Neutrophil (primary cell): ENCODE measurements around the gene C5orf24.
"Not testable (repeated sequence)": the region's sequence is repeated elsewhere in the genome, so short reads cannot be mapped to it uniquely, and the experiment has no call there.

Experiments
- H3K27ac ChIP-seq: fragments of 200-600 bp; sonication (generic); 2 replicates; pipeline ENCODE4 v1.5.1; 2016; ENCODE audit warnings: mild to moderate bottlenecking, moderate library complexity
- H3K27me3 ChIP-seq: fragments of 200-600 bp; sonication (generic); 2 replicates; pipeline ENCODE4 v1.6.0; 2016; ENCODE audit warnings: mild to moderate bottlenecking
- H3K36me3 ChIP-seq: fragments of 200-600 bp; sonication (generic); 2 replicates; pipeline ENCODE4 v1.5.1; 2017
- H3K4me1 ChIP-seq, 2 experiments: fragments of 200-600 bp in 1 of 2; sonication (generic) in 1 of 2; 1 replicate in 1 of 2; 2 replicates in 1 of 2; pipeline versions ENCODE4 v1.5.1 to v1.6.1; 2013 to 2016; ENCODE audit warnings: low read depth in 1 of 2, low read length in 1 of 2, mild to moderate bottlenecking in 1 of 2, moderate library complexity in 1 of 2; ENCODE audit not compliant: control insufficient read depth in 1 of 2, insufficient read depth in 1 of 2
- H3K4me3 ChIP-seq, 2 experiments: fragments of 200-600 bp in 1 of 2; sonication (generic) in 1 of 2; 1 replicate in 1 of 2; 2 replicates in 1 of 2; pipeline ENCODE4 v1.5.1; 2013 to 2016; ENCODE audit warnings: low read depth in 1 of 2, low read length in 1 of 2, mild to moderate bottlenecking in 1 of 2, moderate library complexity in 1 of 2
- H3K9me3 ChIP-seq: fragments of 200-600 bp; sonication (generic); 2 replicates; pipeline ENCODE4 v1.5.1; 2016
- CTCF ChIP-seq: fragments of 200-600 bp; sonication (generic); IDR thresholded peaks from 2 replicates; pipeline ENCODE4 v1.5.1; 2016; ENCODE audit warnings: antibody characterized with exemption

Gene C5orf24

GRCh38 chr5:134833340-134834032 lies 12.3 kb upstream of the C5orf24 start:
- H3K9me3 ChIP-seq = no peaks in the 10 kb centered on the region
- no peaks in the 10 kb centered on the region for H3K4me1 ChIP-seq
- no peak overlapping the region for H3K27ac ChIP-seq
- TF ChIP-seq CTCF = no peak
- no peak overlapping the region for H3K4me3 ChIP-seq
- no peaks in the 10 kb centered on the region for H3K27me3 ChIP-seq
- H3K36me3 ChIP-seq = peaks cover 56% of the 10 kb centered on the region

GRCh38 chr5:134835623-134836022 lies 10.1 kb upstream of the C5orf24 start:
- no peak overlapping the region for H3K4me3 ChIP-seq
- no peak overlapping the region for H3K27ac ChIP-seq
- TF ChIP-seq CTCF = no peak
- no peaks in the 10 kb centered on the region for H3K27me3 ChIP-seq
- H3K36me3 ChIP-seq = peaks cover 48% of the 10 kb centered on the region
- no peaks in the 10 kb centered on the region for H3K4me1 ChIP-seq
- no peaks in the 10 kb centered on the region for H3K9me3 ChIP-seq

DNA sequence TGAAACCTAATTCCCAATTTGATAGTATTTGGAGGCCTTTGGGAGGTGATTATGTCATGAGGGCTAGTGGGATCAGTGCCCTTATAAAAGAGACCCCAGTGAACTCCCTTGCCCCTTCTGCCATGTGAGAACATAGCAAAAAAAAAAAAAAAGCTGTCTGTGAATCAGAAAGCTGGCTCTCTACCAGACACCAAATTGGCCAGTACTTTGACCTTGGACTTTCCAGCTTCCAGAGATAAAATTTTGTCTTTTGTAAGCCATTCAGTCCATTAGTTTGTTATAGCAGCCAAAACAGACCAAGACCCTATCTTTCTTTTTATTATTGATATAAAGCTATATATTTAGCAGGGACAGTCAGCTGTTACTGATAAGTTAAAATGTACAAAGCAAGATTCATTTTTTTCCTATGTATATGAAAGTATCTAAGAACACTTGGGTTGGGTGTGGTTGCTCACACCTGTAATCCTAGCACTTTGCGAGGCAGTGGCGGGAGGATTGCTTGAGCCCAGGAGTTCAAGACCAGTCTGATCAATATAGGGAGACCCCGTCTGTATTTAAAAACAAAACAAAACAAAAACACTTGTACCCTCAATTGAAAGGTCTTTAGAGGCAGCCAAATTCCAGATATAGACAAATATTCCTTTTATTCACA lies 8.1 kb upstream of the C5orf24 start:
- Histone ChIP-seq H3K27me3 (no peaks in the 10 kb centered on the region), H3K4me1 (no peaks in the 10 kb centered on the region), H3K36me3 (peaks cover 40% of the 10 kb centered on the region), H3K4me3 (no peak overlapping the region), H3K9me3 (no peaks in the 10 kb centered on the region), H3K27ac (no peak overlapping the region)
- TF ChIP-seq CTCF = no peak

DNA sequence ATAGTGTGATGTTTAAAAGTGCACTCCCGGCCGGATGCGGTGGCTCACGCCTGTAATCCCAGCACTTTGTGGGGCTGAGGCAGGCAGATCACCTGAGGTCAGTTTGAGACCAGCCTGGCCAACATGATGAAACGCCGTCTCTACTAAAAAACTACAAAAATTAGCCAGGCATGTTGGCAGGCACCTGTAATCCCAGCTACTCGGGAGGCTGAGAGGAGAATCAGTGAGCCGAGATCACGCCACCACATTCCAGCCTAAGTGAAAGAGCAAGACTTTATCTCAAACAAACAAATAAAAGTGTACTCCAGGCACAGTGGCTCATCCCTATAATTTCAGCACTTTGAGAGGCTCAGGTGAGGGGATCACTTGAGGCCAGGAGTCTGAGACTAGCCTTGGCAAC lies 7.4 kb upstream of the C5orf24 start:
- H3K36me3 ChIP-seq = peaks cover 34% of the 10 kb centered on the region
- H3K9me3 ChIP-seq, H3K27me3 ChIP-seq, H3K4me3 ChIP-seq, H3K4me1 ChIP-seq, H3K27ac ChIP-seq: not testable (repeated sequence)

DNA sequence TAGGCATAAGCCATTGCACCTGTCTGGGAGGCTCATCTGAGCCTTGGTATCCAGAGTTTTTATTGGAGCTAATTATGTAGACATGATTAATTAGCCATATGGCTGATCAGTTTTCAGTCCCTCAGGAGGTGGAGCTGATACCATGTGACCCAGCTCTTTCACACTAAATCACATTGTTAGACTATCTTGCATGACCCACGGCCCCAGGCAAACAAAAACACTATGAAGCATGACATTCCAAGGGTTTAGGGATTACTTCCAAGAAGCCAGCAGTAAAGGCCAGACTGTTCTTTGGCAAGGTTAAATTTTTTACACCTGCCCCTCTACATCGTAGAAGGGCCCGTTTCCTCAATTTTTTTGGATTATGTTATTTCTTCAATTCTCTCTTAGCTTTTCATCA lies 5.0 kb upstream of the C5orf24 start:
- no peak for TF ChIP-seq CTCF
- H3K27me3 ChIP-seq = no peaks in the 10 kb centered on the region
- peaks cover 22% of the 10 kb centered on the region for H3K36me3 ChIP-seq
- H3K27ac ChIP-seq = no peak overlapping the region
- no peaks in the 10 kb centered on the region for H3K9me3 ChIP-seq
- peaks cover 6% of the 10 kb centered on the region in 2 experiments for H3K4me1 ChIP-seq
- no peak overlapping the region for H3K4me3 ChIP-seq

GRCh38 chr5:134844252-134844651 lies 1.5 kb upstream of the C5orf24 start:
- Histone ChIP-seq H3K36me3 (peaks cover 5% of the 10 kb centered on the region), H3K4me3 (no peak overlapping the region), H3K27me3 (no peaks in the 10 kb centered on the region), H3K4me1 (peaks cover 16 to 18% of the 10 kb centered on the region in 2 experiments), H3K9me3 (no peaks in the 10 kb centered on the region), H3K27ac (no peak overlapping the region)
- TF ChIP-seq CTCF = no peak
